Keratinocyte (primary cell): ENCODE results near the gene CNTLN. TPM values are rescaled to one million over a fixed set of nuclear protein-coding genes. Genes with fewer than 3 reads are reported as not detected.

Source experiments
- DNase-seq: peaks from one replicate; pipeline ENCODE4 v3.0.0-alpha.2; 2011; ENCODE audit warnings: low read depth, missing footprints, low spot score
- FAIRE-seq: peaks from 2 replicates; lab custom pipeline; 2011; peaks lifted over from hg19 to GRCh38; lab: Jason Lieb, UNC
- H2AFZ ChIP-seq: 2 replicates; pipeline ENCODE4 v1.6.0; 2012; ENCODE audit warnings: low read length, control low read depth, inconsistent platforms; ENCODE audit not compliant: control insufficient read depth
- H3K27ac ChIP-seq: 2 replicates; pipeline ENCODE4 v1.5.1; 2011; ENCODE audit warnings: low read length; ENCODE audit not compliant: control insufficient read depth, insufficient read depth
- H3K27me3 ChIP-seq: 3 replicates; pipeline ENCODE4 v1.6.0; 2011; ENCODE audit warnings: low read length; ENCODE audit not compliant: control insufficient read depth, insufficient read depth; ENCODE audit errors: extremely low read depth
- H3K36me3 ChIP-seq, 2 experiments: 2 replicates in 1 of 2; 3 replicates in 1 of 2; pipeline ENCODE4 v1.5.1; 2011; ENCODE audit warnings: low read length in 2 of 2, mild to moderate bottlenecking in 1 of 2; ENCODE audit not compliant: control insufficient read depth in 2 of 2, insufficient read depth in 2 of 2; ENCODE audit errors: extremely low read depth in 1 of 2
- H3K4me1 ChIP-seq: 3 replicates; pipeline ENCODE4 v1.5.1; 2011; ENCODE audit warnings: low read length; ENCODE audit not compliant: control insufficient read depth, insufficient read depth; ENCODE audit errors: extremely low read depth
- H3K4me2 ChIP-seq: 3 replicates; pipeline ENCODE4 v1.6.0; 2011; ENCODE audit warnings: low read depth, low read length; ENCODE audit not compliant: control insufficient read depth, insufficient read depth; ENCODE audit errors: extremely low read depth
- H3K4me3 ChIP-seq, 3 experiments: fragments of 200-600 bp in 1 of 3; sonication (generic) in 1 of 3; 2 replicates in 2 of 3; 3 replicates in 1 of 3; pipeline ENCODE4 v1.5.1; 2011 to 2016; ENCODE audit warnings: low read length in 3 of 3, mild to moderate bottlenecking in 3 of 3, control low read depth in 2 of 3, inconsistent platforms in 1 of 3, low read depth in 1 of 3, mixed read lengths in 1 of 3, mixed run types in 1 of 3, moderate library complexity in 1 of 3; ENCODE audit not compliant: control insufficient read depth in 2 of 3, insufficient read depth in 2 of 3; ENCODE audit errors: extremely low read depth in 1 of 3
- H3K79me2 ChIP-seq: 2 replicates; pipeline ENCODE4 v1.6.0; 2012; ENCODE audit warnings: low read length; ENCODE audit not compliant: control insufficient read depth, insufficient read depth
- H3K9ac ChIP-seq: 3 replicates; pipeline ENCODE4 v1.6.0; 2011; ENCODE audit warnings: low read length; ENCODE audit not compliant: control insufficient read depth, insufficient read depth; ENCODE audit errors: extremely low read depth
- H3K9me1 ChIP-seq: 3 replicates; pipeline ENCODE4 v1.6.0; 2011; ENCODE audit warnings: low read length; ENCODE audit not compliant: control insufficient read depth, insufficient read depth; ENCODE audit errors: extremely low read depth
- H3K9me3 ChIP-seq: 2 replicates; pipeline ENCODE4 v1.5.1; 2012; ENCODE audit warnings: low read depth, low read length; ENCODE audit not compliant: control insufficient read depth
- H4K20me1 ChIP-seq: 3 replicates; pipeline ENCODE4 v1.6.0; 2011; ENCODE audit warnings: low read length; ENCODE audit not compliant: control insufficient read depth, insufficient read depth; ENCODE audit errors: extremely low read depth
- EZH2 ChIP-seq: IDR thresholded peaks from one replicate; pipeline ENCODE4 v1.6.1; 2012; ENCODE audit warnings: inconsistent platforms, mild to moderate bottlenecking, low read length, moderate library complexity
- dilution Hi-C: fragments of 300-500 bp; cut with MboI; formaldehyde crosslinking; loops from one replicate; pipeline ENCODE4 v1.7.0; 2020; ENCODE audit warnings: low sequenced_read_pairs; ENCODE audit not compliant: extremely low pct_ligation_motif_present
- polyA plus RNA-seq, 5 experiments: library from polyadenylated mRNA; depleted of rRNA in 3 of 5; stranded (reverse) in 3 of 5; stranded (forward) in 1 of 5; unstranded in 1 of 5; fragments of >200 nt; gene quantifications; 1 replicate in 1 of 5; 2 replicates in 3 of 5; 3 replicates in 1 of 5; pipeline versions ENCODE4 v1.2.1 to v1.2.3, GENCODE V29; 2011 to 2012; ENCODE audit warnings: missing spikeins in 2 of 5, low read depth in 1 of 5, low replicate concordance in 1 of 5
- small RNA-seq, 3 experiments: library from RNA; depleted of rRNA; stranded (forward); fragments of <200 nt; gene quantifications; one replicate each; pipeline ENCODE3, GENCODE V24; 2012; ENCODE audit warnings: low read depth in 3 of 3, low replicate concordance in 1 of 3; ENCODE audit not compliant: insufficient read length in 3 of 3
- TF ChIP-seq, protein P1 (sequence below), 3 experiments: IDR thresholded peaks in 1 of 3; conservative IDR thresholded peaks in 1 of 3; optimal IDR thresholded peaks in 1 of 3; 2 replicates in 2 of 3; 3 replicates in 1 of 3; pipeline versions ENCODE3 to v1.5.1; 2011; ENCODE audit warnings: low read length in 3 of 3, mild to moderate bottlenecking in 3 of 3, moderate library complexity in 2 of 3, control low read depth in 1 of 3, inconsistent platforms in 1 of 3; ENCODE audit not compliant: insufficient read depth in 2 of 3; ENCODE audit errors: extremely low read depth in 1 of 3

Gene CNTLN
- polyA plus RNA-seq, 1 donor (not counting 4 experiments of a cell fraction or from before 2014, with no cell fraction given): 2.4 TPM

DNA sequence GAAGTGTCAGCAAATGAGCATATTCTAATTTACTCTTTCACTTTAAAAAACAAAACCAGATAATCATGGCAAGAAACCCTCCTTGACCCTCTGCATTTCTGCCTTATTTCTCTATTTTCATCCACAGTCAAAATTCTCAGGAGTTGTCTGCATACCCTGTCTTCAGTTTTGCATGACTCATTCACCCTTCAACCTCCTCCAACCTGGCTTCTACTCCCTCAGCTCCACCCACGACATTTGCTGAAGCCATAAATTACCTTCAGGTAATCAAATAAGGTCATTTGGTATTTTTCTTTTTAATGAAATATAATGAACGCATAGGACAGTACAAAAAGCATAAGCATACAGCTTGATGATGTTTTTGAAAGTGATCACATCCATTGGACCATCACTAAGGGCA, 416.2 kb downstream of the CNTLN start:
- Histone ChIP-seq H3K79me2 (no peaks in the 10 kb centered on the region), H3K9ac (no peak overlapping the region), H4K20me1 (no peaks in the 10 kb centered on the region), H3K4me1 (no peaks in the 10 kb centered on the region), H3K4me3 (no peak overlapping the region), H3K4me2 (no peak overlapping the region), H3K27ac (no peak overlapping the region), H3K36me3 (no peaks in the 10 kb centered on the region), H3K27me3 (no peaks in the 10 kb centered on the region), H2AFZ (no peak overlapping the region), H3K9me1 (no peaks in the 10 kb centered on the region), H3K9me3 (no peaks in the 10 kb centered on the region)
- FAIRE-seq (no peak), DNase-seq (no peak)
- TF ChIP-seq EZH2: no peak
- TF ChIP-seq, protein P1, sequence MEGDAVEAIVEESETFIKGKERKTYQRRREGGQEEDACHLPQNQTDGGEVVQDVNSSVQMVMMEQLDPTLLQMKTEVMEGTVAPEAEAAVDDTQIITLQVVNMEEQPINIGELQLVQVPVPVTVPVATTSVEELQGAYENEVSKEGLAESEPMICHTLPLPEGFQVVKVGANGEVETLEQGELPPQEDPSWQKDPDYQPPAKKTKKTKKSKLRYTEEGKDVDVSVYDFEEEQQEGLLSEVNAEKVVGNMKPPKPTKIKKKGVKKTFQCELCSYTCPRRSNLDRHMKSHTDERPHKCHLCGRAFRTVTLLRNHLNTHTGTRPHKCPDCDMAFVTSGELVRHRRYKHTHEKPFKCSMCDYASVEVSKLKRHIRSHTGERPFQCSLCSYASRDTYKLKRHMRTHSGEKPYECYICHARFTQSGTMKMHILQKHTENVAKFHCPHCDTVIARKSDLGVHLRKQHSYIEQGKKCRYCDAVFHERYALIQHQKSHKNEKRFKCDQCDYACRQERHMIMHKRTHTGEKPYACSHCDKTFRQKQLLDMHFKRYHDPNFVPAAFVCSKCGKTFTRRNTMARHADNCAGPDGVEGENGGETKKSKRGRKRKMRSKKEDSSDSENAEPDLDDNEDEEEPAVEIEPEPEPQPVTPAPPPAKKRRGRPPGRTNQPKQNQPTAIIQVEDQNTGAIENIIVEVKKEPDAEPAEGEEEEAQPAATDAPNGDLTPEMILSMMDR (optimal IDR thresholded peaks at IDR 0.05 in 1 of 3, IDR thresholded peaks at IDR 0.05 in 1 of 3, conservative IDR thresholded peaks at IDR 0.05 in 1 of 3; ENCODE audit: extremely low read depth in 1 of 3, insufficient read depth in 2 of 3, low read length in 3 of 3): no peak
- dilution Hi-C loops: no loop called here

Small RNAs within 50 kb of the gene (small RNA-seq; reads per million reads assigned to genes)
- 0 reads per million in 3 experiments for gene RPS29P33
